HG02973 (cell line): ENCODE data around the gene NF1.

Experiments used
- ATAC-seq: cut with Tn5 transposase; IDR thresholded peaks from one replicate; pipeline ENCODE4 v1.9.1; 2021; ENCODE audit warnings: moderate library complexity; ENCODE audit not compliant: unreplicated experiment

The NF1 gene

GRCh38 chr17:31397256-31397939 lies 302.6 kb downstream of the NF1 start:
- no peak for ATAC-seq

GRCh38 chr17:31398381-31399311 lies 303.9 kb downstream of the NF1 start:
- ATAC-seq: no peak

DNA sequence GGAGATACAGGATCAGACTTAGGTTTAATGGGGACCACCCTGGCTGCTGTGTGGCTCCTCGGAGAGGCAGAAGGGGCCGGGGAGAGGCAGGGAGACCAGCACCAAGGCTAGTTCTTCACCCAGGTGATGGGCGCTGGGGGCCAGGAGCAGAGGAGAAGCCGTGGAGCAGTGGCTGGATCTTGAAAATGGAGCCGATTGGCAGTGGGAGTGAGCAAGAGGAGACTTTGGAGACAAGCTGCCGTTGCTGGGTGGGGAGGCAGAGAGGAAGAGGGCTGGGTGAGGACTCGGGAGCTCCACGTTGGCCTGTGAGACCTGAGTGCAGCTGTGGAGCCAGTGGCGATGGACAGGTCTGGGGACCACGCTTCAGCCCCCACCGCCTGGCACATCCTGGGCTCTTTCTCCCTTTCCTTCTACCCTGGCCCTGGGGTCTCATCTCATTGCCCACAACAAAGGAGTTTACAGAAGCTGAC lies 305.7 kb downstream of the NF1 start:
- ATAC-seq: no peak

DNA sequence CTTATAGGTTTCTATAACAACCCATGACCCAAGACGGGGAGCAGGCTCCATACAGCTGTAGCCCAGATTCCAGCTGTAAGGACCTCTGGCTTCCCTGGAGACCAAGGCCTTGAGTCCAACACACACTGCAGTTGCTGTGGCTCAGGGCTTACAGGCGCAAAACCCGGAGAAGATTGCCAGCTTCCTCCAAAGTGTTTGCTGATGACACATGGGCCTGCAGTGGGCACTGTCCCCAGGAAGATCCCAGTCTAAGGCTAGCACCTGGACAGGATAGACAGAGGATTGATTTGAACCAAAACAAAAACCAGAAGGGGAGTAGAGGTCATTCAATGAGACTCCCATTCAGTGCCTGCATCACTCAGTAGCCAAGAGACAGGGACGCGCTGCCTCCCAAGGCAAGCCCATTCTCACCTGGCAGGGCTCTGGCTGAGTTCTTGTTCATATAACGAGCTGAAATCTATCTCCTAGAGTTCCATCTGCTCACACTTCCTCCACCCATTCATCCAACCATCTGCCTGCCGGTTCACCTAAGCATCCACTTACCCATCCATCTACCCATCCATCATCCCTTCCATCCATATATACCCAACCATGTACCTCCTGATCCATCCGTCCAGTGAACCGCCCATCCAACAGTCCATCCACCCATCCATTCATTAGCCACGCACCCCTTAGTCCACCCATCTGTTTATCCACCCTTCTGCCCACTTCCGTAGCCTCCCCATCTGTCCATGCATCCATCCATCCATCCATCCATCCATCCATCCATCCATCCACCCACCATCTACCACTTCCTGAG lies 306.9 kb downstream of the NF1 start:
- ATAC-seq: no peak

GRCh38 chr17:31404028-31404949 lies 309.5 kb downstream of the NF1 start:
- no peak for ATAC-seq

- no peak for ATAC-seq
Measured at GRCh38 chr17:31405890-31406371, 311.2 kb downstream of the NF1 start.

GRCh38 chr17:31408586-31408985 lies 313.8 kb downstream of the NF1 start:
- ATAC-seq: no peak

DNA sequence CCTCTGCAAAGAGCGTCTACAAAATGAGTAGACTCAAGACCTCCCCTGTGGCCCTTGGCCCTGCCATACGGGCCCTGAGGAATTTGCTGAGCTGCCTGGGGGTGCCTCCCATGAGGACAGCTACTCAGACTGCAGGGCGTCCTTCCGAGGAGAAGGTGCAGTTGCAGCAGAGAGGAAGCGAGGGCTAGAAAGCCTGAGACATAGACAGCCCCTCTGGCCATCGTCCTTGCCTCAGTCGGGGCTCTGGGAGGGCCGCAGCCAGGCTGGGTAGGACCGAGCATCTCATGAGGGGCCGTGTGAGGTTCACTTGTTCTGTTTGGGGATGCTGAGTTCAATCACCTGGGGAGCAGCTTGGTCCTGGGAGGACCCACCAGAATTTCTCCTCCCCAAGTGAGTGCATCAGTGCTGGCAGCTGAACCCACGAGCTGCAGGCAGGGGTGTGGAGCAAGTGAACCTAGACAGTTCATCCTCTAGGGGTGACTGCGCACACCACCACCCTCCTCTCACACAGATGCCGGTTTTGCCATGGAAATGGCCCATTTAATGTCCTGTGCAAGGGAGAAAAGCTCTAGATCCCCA lies 317.0 kb downstream of the NF1 start:
- no peak for ATAC-seq

- no peak for ATAC-seq
Measured at GRCh38 chr17:31412511-31412910, 317.7 kb downstream of the NF1 start.

- no peak for ATAC-seq
Measured at GRCh38 chr17:31413081-31413799, 318.5 kb downstream of the NF1 start.

- no peak for ATAC-seq
Measured at GRCh38 chr17:31413874-31414549, 319.2 kb downstream of the NF1 start.

DNA sequence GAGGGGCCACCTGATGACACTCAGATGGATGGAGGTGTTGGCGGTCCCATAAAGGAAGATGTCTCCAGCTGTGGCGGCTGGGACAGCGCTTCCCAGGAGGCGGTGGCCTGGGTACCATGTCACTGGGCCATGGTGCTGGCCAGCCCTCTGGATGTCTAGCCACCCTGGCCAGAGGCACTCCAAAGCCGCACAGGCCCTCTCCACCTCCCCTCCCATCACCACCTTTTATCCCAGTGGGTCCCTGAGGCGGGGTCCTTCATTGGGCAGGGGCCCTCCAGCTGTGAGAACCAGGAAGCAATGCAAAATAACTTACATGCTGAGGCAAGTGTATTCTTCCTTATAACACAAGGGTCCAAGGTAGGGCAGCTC lies 319.8 kb downstream of the NF1 start:
- no peak for ATAC-seq

DNA sequence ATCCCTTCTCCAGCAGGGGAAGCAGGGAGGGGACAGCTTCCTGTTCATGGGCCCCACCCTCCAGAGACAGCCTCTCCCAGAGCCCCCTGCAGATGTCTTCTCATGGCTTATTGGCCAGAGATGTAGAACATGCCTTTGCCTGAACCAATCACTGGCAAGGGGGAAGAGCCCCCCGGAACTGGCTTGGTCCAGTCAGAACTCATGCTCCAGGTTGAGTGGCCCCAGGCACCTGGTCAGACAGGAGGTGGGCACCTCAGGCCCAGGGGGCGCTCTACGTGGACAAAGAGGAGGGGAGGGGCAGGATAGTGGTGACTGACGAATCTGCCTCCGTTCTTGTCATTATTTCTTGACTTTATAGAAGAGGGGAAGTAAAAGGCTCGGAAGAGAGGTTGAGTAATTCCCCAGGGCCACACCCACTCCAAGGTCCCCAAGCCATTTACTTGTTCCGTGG lies 320.3 kb downstream of the NF1 start:
- no peak for ATAC-seq

- no peak for ATAC-seq
Measured at GRCh38 chr17:31415640-31416502, 321.1 kb downstream of the NF1 start.

- no peak for ATAC-seq
Measured at GRCh38 chr17:31416503-31416923, 321.7 kb downstream of the NF1 start.

DNA sequence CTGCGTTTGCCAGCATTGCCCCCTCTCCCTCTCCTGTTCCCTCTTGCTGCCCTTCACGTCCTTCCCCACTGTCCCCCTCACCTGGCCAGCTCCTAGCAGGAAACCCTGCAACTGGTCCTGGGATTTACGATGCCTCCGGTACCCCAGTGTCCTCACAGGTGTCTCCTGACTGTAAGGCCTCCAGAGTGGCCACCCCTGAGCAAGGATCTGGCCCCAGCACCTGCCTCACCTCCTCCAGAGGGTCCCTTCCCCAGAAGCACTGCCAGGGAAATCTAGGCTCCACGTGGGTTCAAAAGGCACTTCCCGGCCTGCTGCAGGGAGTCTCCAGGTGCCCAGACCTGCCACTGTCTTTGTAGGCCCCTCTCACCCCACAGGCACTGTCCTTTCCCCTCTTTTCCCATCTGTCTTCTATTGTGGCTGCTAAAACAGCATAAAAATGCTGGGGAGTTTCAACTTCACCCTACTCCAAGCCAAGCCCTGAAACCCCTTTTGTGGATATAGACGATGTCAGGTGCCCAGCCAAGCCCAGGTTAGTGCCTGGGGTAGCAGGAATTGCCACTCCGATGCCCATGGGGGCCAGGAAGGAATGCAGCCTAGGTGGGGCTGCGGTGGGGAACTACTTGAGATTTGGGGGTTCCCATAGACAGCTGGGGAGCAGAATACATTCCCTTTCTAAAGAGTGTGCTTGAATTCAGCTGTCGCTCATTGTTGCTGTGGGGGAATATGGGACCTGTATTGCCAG lies 322.4 kb downstream of the NF1 start:
- ATAC-seq: no peak
